ENCODE data around the gene ZNF397.

ZNF397 gene

GRCh38 chr18:35244671-35245070, 3.8 kb downstream of the ZNF397 start:
- in situ Hi-C loops (cut with MboI; ENCODE audit: low sequenced_read_pairs, unreplicated experiment): no loop called here
- TF ChIP-seq, protein P1, sequence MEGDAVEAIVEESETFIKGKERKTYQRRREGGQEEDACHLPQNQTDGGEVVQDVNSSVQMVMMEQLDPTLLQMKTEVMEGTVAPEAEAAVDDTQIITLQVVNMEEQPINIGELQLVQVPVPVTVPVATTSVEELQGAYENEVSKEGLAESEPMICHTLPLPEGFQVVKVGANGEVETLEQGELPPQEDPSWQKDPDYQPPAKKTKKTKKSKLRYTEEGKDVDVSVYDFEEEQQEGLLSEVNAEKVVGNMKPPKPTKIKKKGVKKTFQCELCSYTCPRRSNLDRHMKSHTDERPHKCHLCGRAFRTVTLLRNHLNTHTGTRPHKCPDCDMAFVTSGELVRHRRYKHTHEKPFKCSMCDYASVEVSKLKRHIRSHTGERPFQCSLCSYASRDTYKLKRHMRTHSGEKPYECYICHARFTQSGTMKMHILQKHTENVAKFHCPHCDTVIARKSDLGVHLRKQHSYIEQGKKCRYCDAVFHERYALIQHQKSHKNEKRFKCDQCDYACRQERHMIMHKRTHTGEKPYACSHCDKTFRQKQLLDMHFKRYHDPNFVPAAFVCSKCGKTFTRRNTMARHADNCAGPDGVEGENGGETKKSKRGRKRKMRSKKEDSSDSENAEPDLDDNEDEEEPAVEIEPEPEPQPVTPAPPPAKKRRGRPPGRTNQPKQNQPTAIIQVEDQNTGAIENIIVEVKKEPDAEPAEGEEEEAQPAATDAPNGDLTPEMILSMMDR (IDR thresholded peaks at IDR 0.05; ENCODE audit: borderline replicate concordance, control extremely low read depth, extremely low read depth, insufficient read depth, missing control alignments): no peak
- no peak for DNase-seq (ENCODE audit: low spot score)

DNA sequence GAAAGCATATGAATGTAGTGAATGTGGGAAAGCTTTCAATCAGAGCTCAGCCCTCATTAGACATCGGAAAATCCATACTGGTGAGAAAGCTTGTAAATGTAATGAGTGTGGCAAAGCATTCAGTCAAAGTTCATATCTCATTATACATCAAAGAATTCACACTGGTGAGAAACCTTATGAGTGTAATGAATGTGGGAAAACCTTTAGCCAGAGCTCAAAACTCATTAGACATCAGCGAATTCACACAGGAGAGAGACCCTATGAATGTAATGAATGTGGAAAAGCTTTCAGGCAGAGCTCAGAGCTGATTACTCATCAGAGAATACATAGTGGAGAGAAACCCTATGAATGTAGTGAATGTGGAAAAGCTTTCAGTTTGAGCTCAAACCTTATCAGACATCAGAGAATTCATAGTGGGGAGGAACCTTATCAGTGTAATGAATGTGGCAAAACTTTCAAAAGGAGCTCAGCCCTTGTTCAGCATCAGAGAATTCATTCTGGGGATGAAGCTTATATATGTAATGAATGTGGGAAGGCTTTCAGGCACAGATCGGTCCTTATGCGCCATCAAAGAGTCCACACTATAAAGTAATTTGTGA, 5.0 kb downstream of the ZNF397 start:
- TF ChIP-seq, protein P1 (IDR thresholded peaks at IDR 0.05; ENCODE audit: borderline replicate concordance, control extremely low read depth, extremely low read depth, insufficient read depth, missing control alignments): no peak
- in situ Hi-C loops (cut with MboI; ENCODE audit: low sequenced_read_pairs, unreplicated experiment): no loop called here
- no peak for DNase-seq (ENCODE audit: low spot score)

- TF ChIP-seq, protein P1 (IDR thresholded peaks at IDR 0.05; ENCODE audit: borderline replicate concordance, control extremely low read depth, extremely low read depth, insufficient read depth, missing control alignments): no peak
- in situ Hi-C loops (cut with MboI; ENCODE audit: low sequenced_read_pairs, unreplicated experiment): no loop called here
- DNase-seq (ENCODE audit: low spot score): no peak
These were observed 6.0 kb downstream of the ZNF397 start for GRCh38 chr18:35246831-35247230.

- DNase-seq (ENCODE audit: low spot score): no peak
These were observed 6.8 kb downstream of the ZNF397 start for GRCh38 chr18:35247412-35248249.

GRCh38 chr18:35248429-35248828, 7.6 kb downstream of the ZNF397 start:
- TF ChIP-seq, protein P1 (IDR thresholded peaks at IDR 0.05; ENCODE audit: borderline replicate concordance, control extremely low read depth, extremely low read depth, insufficient read depth, missing control alignments): no peak
- DNase-seq (ENCODE audit: low spot score): no peak
- in situ Hi-C loops (cut with MboI; ENCODE audit: low sequenced_read_pairs, unreplicated experiment): no loop called here

More at GRCh38 chr18:35247412-35248249, 6.8 kb downstream of the ZNF397 start:
- TF ChIP-seq, protein P1 (IDR thresholded peaks at IDR 0.05; ENCODE audit: borderline replicate concordance, control extremely low read depth, extremely low read depth, insufficient read depth, missing control alignments): no peak
- in situ Hi-C loops (cut with MboI; ENCODE audit: low sequenced_read_pairs, unreplicated experiment): no loop called here

- TF ChIP-seq, protein P1 (IDR thresholded peaks at IDR 0.05; ENCODE audit: borderline replicate concordance, control extremely low read depth, extremely low read depth, insufficient read depth, missing control alignments): no peak
- in situ Hi-C loops (cut with MboI; ENCODE audit: low sequenced_read_pairs, unreplicated experiment): no loop called here
- no peak for DNase-seq (ENCODE audit: low spot score)
These were observed 11.6 kb downstream of the ZNF397 start for GRCh38 chr18:35252466-35252865.
